ENCODE measurements around the gene HFM1.

Gene HFM1

DNA sequence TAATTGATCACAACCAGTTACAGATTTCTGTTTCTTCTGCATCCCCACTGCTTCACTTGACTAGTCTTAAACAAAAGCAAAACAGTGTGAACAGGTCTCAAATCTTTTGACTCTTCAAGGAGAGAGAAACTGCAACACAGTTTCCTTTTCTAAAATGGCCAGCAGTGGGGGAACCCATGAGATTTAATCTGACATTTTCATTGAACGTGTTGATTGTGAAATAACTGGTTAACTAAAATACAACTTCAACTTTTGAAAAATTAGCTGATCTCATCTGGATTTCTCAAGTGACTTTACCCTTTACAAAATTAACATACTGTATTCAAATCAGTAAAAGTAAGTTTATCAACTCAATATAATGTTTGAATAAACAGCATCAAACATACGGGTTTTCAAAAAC, 143.0 kb downstream of the HFM1 start:
- no peak overlapping the region for H3K27ac ChIP-seq
- DNase-seq (ENCODE audit: low read depth, low spot score) = no peak

GRCh38 chr1:91245435-91245834, 159.2 kb downstream of the HFM1 start:
- no peak overlapping the region for H3K27ac ChIP-seq
- DNase-seq (ENCODE audit: low read depth, low spot score) = no peak

GRCh38 chr1:91244737-91245136, 159.9 kb downstream of the HFM1 start:
- DNase-seq (ENCODE audit: low read depth, low spot score) = no peak
- H3K27ac ChIP-seq = no peak overlapping the region

DNA sequence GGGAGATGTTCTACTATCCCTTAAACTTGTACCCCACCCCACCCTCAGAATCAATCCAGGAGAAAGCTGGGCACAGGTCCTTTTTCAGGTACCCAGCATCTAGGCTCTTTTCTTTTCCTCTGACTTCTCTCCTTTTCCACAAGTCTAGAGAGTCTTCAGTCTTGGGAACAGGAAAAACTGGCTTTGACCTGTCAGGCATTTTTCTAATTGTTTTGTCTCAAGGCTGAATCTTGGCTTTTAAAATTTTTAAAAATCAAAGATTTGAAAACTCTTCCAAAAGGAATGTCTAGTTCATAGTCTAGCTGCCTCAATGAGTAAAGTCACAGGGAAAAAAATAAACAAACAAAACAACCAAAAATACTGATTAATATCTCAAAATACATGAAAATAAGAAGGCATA, 161.5 kb downstream of the HFM1 start:
- no peak overlapping the region for H3K27ac ChIP-seq
- DNase-seq (ENCODE audit: low read depth, low spot score) = no peak

GRCh38 chr1:91234181-91234580, 170.5 kb downstream of the HFM1 start:
- H3K27ac ChIP-seq = no peak overlapping the region
- no peak for DNase-seq (ENCODE audit: low read depth, low spot score)

DNA sequence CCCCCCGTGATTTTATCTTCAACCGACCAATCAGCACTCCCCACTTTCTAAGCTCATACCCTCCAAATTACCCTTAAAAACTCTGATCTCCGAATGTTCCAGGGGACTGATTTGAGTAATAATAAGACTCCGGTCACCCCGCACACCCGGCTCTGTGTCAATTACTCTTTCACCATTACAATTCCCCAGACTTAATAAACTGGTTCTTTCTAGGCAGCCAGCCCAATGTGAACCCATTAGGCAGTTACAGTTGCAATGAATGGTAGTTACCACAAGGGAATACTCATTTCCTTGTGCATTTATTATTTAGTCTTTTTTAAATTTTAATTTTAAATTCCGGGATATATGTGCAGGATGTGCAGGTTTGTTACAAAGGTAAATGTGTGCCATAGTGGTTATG, 177.9 kb downstream of the HFM1 start:
- peak; percentile 2 for DNase-seq (ENCODE audit: low read depth, low spot score)
- H3K27ac ChIP-seq = no peak overlapping the region

DNA sequence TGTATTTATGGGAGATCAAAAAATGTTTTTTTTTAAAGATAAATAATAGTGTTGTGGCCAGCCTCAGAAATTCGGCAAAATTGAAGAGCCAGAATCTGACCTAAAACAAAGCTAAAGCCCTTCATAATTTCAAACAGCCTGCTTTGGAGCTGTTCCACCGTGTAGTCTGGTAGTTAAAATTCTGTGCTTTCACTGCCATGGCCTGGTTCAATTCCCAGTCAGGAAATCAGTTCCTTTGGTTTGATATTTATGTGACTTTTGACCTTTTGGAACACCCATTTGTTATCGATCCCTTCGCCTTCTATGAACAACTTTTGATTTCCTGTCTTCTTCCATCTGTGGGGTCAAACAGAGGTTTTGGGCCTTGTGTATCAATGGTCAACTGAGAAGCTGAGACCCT, 179.8 kb downstream of the HFM1 start:
- DNase-seq (ENCODE audit: low read depth, low spot score) = no peak
- H3K27ac ChIP-seq = no peak overlapping the region

DNA sequence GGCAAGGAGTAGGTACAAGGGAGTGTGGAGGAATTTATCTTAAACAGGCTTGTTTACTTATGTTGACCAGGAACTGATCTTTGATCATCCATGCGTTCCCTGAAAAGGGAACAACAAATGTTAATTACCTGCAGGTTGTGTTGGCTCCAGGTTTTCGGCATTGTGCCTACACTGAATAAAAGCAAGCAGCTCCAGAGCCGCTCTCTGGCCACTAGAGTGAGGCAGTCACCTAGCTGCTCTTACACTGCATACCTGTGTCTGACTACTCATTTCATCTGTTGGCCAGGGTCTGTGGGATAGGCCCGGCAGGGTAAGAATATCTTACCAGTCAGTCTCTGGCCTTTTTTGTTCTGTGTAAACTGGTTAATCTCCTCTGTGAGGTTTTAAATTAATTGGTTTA, 183.6 kb downstream of the HFM1 start:
- no peak overlapping the region for H3K27ac ChIP-seq
- no peak for DNase-seq (ENCODE audit: low read depth, low spot score)

- no peak for DNase-seq (ENCODE audit: low read depth, low spot score)
Observed at GRCh38 chr1:91217911-91218310, 186.7 kb downstream of the HFM1 start.

More at GRCh38 chr1:91217911-91218310, 186.7 kb downstream of the HFM1 start:
- no peak overlapping the region for H3K27ac ChIP-seq
